SK-N-MC (cell line): Measurements from ENCODE around the gene MMP23B.
"Not testable (repeated sequence)": the region's sequence is repeated elsewhere in the genome, so short reads cannot be mapped to it uniquely, and the experiment has no call there.

ENCODE experiments used
- DNase-seq: peaks from one replicate; pipeline ENCODE4 v3.0.0-alpha.2; 2011; ENCODE audit warnings: low read depth, low spot score
- H3K27ac ChIP-seq: fragments of 200-600 bp; sonication (generic); 2 replicates; pipeline ENCODE4 v1.5.1; 2016; ENCODE audit warnings: mixed run types
- H3K36me3 ChIP-seq: fragments of 200-600 bp; sonication (generic); 2 replicates; pipeline ENCODE4 v1.6.1; 2017; ENCODE audit warnings: antibody characterized with exemption, low read length, mixed read lengths; ENCODE audit not compliant: insufficient read depth
- H3K4me3 ChIP-seq: fragments of 200-600 bp; sonication (generic); 2 replicates; pipeline ENCODE4 v1.5.1; 2016
- H3K9ac ChIP-seq: fragments of 200-600 bp; sonication (generic); 2 replicates; pipeline ENCODE4 v1.8.0; 2017; ENCODE audit warnings: mixed run types, mixed read lengths; ENCODE audit not compliant: insufficient read length
- H3K9me3 ChIP-seq: fragments of 200-600 bp; sonication (generic); 2 replicates; pipeline ENCODE4 v1.6.1; 2017; ENCODE audit warnings: low read depth, mild to moderate bottlenecking, antibody characterized with exemption, low read length, moderate library complexity, mixed read lengths
- EZH2 ChIP-seq: fragments of 200-600 bp; sonication (generic); IDR thresholded peaks from one replicate; pipeline ENCODE4 v1.6.1; 2017; ENCODE audit warnings: antibody characterized with exemption
- FOXP2 ChIP-seq: optimal IDR thresholded peaks from 2 replicates; pipeline ENCODE3; 2011; ENCODE audit warnings: mild to moderate bottlenecking, moderate library complexity; ENCODE audit not compliant: insufficient read depth; ENCODE audit errors: extremely low read length, control extremely low read depth
- POLR2AphosphoS5 ChIP-seq: IDR thresholded peaks from 2 replicates; pipeline ENCODE4 v1.6.1; 2012; ENCODE audit warnings: mild to moderate bottlenecking, low read depth, low read length, borderline replicate concordance

MMP23B gene

DNA sequence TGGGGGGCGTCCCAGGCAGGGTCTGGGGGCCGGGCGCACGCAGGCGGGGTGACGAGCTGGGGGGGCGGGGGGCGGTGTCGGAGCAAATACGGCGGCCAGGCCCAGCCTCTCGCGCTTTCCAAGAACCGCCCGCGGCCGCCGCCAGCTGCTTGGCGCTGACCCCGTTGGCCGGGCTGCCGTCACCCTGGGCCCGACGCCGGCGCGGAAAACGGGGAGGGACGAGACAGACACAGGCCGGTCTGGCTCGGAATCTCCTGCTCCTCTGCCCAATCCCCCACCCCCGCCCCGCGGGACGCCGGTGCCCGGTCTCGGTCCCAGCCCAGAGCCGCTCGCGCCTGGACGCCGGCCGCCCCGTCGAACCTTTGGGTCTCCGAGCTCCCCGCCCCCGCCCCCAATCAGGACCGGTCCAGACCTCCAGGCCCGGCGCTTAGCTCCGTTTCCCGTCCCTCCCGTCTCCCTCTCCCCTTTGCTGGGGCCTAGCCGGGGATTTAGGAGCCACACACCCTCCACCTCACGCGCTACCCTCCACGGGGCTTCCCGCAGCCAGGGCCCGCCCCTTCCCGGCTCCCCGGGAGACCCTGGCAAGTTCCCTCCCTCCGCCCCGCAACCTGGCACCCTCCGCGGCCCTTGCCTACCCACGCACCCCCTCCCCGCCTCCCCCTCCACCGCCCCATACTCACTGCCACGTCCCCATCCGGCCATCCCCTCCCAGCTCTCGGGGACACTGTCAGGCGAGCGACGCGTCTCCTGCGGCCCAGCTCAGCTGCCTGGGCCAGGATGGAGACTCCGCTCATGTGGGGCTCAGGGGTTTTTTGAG, 800 bp upstream of the MMP23B start:
- TF ChIP-seq POLR2AphosphoS5, result no peak
- no peak for TF ChIP-seq EZH2
- TF ChIP-seq FOXP2, result no peak
- H3K9ac ChIP-seq, result no peak overlapping the region
- no peak overlapping the region for H3K27ac ChIP-seq
- DNase-seq, result no peak
- H3K9me3 ChIP-seq, result no peaks in the 10 kb centered on the region
- H3K36me3 ChIP-seq, result no peaks in the 10 kb centered on the region
- H3K4me3 ChIP-seq, result no peak overlapping the region

DNA sequence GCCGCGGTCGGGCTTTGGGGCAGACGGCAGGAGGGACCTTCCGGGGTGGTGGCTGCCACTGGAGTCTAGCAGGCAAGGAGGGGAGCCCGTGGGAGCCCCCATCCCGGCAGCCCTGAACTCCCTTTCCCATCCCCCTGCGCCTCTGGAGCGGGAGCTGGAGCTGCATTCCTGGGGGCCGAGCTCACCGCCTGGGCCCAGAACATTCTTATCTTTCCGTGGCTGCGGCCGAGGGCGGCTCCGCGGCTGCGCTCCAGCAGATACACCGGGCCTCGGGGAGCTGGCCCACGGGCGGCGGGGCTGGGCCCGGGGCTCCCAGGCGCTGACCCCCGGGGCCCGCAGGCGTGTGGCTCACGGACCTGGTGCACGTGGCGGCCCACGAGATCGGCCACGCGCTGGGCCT, 1.4 kb downstream of the MMP23B start:
- H3K27ac ChIP-seq, DNase-seq, H3K4me3 ChIP-seq: not testable (repeated sequence)

DNA sequence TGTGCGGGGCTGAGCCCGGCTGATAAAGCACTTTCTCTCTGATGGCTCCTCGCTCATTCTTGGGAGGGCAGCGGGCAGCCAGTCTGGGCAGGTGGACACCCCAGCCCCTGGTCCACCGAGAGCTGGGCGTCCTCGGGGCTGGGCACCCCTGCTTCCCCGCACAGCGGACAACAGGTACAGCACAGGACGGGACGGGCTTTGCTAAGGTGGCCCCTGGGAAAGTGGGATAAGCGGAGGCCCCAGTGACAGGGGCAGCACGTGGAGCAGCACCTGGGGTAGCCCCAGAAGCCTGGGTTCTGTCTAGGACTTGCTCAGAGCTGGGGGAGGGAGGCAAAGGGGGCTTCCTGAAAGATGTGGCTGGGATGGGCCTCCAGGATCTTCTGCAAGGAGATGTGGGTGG, 2.6 kb downstream of the MMP23B start:
- H3K36me3 ChIP-seq, H3K9me3 ChIP-seq, H3K27ac ChIP-seq, DNase-seq, H3K4me3 ChIP-seq, H3K9ac ChIP-seq: not testable (repeated sequence)

More for the DNA sequence above, 1.4 kb downstream of the MMP23B start:
- H3K36me3 ChIP-seq, H3K9me3 ChIP-seq, H3K9ac ChIP-seq: not testable (repeated sequence)

DNA sequence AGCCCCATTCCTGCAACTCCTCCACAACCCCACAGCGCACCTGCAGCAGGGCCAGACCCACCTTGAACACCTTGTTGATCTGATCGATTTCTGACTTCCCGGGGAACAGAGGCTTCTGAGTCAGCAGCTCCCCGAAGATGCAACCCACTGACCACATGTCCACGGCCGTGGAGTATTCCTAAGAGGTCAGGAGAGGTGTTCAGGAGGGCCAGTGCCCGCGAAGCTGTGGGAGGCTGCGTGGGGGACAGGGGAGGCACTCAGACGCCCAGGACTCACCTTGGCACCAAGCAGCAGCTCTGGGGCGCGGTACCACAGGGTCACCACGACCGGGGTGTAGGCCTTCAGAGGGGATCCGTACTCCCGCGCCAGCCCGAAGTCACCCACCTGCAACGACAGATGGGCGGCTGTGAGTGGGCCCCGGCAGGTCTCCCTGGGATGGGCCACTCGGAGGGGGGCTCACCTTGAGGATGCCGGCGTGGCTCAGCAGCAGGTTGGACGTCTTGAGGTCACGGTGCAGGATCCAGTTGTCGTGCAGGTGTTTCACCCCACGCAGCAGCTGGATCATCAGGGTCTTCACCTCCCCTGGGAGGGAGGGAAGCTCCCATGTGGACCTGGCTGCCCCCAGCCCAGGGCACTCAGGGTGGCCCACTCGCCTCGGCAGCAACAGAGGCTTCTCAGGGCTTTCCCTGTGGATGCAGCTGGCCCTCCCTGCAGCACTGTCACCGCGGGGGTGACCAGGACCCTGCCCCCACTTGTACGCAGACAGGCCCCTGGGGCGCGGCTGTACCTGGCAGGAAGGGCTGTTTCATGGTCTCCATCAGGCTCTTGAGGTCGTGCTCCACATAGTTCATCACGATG, 4.9 kb downstream of the MMP23B start:
- not testable (repeated sequence) for DNase-seq, H3K4me3 ChIP-seq, H3K27ac ChIP-seq, H3K9me3 ChIP-seq, H3K36me3 ChIP-seq, H3K9ac ChIP-seq

DNA sequence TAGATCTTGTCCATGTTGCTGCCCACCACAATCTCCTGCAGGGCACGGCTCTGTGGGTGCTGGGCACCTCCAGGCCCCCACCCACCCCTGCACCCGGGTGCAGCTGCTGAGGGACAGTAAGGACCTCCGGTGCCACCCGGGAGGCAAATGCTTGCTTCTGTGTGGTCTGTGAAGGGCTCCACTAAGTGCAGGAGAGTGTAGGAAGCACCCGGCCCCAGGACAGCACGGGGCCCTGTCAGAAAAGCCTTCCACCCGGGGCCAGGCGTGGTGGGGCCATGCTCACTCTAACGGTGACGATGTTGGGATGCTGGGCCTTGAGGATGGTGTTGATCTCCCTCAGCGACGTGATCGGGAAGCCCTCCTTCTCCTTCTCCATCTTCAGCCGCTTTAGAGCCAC, 5.5 kb downstream of the MMP23B start:
- H3K36me3 ChIP-seq, H3K27ac ChIP-seq, DNase-seq, H3K9me3 ChIP-seq, H3K9ac ChIP-seq, H3K4me3 ChIP-seq: not testable (repeated sequence)

DNA sequence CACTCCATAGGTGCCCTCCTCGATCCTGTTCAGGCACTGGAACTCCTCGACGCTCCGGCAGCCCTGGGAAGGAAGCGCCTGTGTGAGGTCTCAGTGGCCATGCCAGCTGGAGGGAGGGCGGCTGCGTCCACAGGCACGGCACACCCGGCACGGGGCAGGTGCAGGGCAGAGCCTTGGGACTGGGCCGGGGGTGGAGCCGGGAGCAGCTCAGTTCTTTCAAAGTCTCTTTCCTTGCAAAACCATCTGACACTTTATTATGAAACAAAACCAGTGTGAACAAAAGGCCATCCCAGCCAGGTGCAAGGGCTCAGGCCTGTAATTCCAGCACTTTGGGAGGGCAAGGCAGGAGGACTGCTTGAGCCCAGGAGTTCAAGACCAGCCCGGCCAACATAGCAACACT, 6.6 kb downstream of the MMP23B start:
- not testable (repeated sequence) for DNase-seq, H3K9ac ChIP-seq, H3K9me3 ChIP-seq, H3K36me3 ChIP-seq, H3K27ac ChIP-seq, H3K4me3 ChIP-seq

DNA sequence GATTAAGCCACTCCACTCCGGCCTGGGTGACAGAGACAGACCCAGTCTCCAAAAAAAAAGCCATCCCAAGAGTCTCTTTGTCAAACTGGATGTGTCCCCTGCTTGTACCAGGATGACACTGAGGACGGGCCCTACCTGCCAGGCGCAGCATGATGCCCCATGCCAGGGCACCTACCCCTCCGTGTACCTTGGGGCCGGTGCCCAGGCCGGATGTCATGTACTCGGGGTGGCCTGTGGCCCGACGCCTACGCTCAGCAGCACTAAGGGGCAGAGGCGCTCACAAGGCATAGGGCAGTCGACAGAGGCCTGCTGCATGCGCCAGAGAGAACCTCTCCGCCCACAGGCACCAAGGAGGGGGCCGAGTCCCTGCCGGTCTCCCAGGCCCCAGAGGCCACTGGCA, 7.4 kb downstream of the MMP23B start:
- H3K9ac ChIP-seq, DNase-seq, H3K4me3 ChIP-seq, H3K36me3 ChIP-seq, H3K9me3 ChIP-seq, H3K27ac ChIP-seq: not testable (repeated sequence)

DNA sequence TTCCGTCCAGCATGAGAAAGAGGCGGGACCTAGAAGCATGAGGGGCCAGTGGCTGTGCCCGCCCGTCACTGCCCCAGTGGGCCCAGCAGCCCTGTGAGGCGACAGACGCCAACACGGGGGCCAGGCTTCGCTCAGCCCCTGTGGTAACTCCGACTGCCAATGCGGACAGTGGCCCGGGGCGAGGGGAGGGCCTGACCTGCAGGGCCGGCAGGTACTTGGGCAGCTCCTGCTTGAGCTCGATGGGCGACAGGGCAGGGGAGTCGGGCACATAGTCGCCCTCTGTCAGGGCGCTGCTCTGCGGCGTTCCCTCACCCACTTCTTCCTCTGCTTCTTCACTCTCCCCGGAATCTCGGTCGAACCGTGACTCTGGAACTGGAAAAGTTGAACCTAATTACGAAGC, 8.1 kb downstream of the MMP23B start:
- not testable (repeated sequence) for H3K9ac ChIP-seq, H3K27ac ChIP-seq, DNase-seq, H3K36me3 ChIP-seq, H3K4me3 ChIP-seq, H3K9me3 ChIP-seq

DNA sequence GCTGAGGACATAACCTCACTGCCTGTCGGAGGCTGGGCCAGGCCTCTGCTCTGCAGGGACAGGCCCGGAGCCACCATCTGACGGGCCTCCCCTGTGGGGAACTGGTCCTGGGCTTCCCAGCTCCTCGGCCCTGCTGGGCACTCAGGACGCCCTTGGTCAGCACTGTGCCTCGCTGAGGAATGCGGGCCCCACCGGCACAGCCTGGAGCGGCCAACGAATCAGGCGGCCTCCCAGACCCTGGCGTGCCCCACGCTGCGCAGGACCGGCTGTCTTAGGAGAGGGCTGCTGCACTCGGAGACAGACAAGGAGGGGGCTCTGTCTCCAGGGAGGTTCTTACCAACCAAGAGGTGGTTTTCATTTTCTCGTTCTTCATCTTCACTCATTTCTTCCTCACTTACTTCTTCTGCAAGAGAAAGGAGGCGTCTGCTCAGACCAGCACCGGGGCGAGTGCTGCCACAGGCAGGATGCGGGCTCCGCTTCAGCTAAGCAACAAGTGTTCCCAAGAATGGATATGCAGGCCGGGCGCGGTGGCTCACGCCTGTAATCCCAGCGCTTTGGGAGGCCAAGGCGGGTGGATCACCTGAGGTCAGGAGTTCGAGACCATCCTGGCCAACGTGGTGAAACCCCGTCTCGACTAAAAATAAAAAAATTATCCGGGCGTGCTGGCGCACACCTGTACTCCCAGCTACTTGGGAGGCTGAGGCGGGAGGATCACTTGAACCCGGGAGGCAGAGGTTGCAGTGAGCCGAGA, 8.9 kb downstream of the MMP23B start:
- H3K27ac ChIP-seq, H3K9ac ChIP-seq, H3K36me3 ChIP-seq, DNase-seq, H3K4me3 ChIP-seq, H3K9me3 ChIP-seq: not testable (repeated sequence)

DNA sequence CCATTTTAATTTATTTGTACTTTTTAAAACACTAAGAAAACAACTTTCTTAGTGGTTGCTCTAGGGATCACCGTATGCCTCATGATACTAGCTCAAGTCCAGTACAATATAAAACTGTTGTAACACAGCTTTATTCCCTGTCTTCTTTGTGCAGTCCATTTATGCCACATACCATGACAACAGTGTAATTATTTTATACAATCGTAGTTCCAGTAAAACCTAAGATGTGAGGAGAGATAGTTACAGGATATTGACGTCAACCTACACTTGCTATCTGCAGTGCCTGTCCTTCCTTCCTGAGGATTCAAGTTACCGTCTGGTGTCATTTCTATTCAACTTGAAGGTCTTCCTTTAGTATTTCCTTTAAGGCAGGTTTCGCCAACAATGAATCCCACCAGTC, 14.4 kb downstream of the MMP23B start:
- DNase-seq, H3K4me3 ChIP-seq, H3K9ac ChIP-seq, H3K9me3 ChIP-seq, H3K27ac ChIP-seq: not testable (repeated sequence)
- peaks cover 25% of the 10 kb centered on the region; the same call in 1 of the 2 replicates for H3K36me3 ChIP-seq

DNA sequence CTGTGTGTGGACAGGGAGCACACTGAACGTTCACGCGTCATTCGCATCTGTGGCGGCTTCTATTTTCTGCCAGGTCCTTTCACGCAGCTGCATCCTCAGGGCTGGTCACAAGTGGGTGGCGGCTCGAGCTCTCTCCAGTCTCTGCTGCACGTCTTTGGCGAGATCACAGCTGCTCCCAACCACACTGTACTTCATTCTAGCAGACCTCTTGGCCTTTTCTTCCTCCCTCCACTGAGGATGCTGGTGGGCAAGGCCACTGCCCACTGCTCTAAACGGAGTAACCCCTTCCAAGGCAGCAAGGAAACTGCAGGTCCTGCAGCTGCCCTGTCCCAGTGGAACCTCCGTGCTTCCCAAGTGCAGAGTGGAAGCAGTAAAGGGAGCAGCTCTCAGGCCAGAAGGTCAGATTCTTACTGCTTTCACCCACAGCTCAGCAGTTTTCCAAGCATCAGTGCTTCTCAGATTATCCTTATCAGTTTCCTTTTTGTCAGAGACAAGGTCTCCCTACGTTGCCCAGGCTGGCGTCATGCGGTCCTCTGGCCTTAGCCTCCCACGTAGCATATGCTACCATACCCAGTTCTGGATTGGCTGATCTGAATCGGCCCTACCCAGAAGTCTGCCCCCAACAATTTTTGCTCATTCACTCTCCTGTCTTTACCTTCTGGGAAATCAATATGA, 15.7 kb downstream of the MMP23B start:
- not testable (repeated sequence) for H3K9me3 ChIP-seq, H3K4me3 ChIP-seq, H3K27ac ChIP-seq, H3K9ac ChIP-seq, DNase-seq
- peaks cover 38% of the 10 kb centered on the region; the same call in 1 of the 2 replicates for H3K36me3 ChIP-seq

DNA sequence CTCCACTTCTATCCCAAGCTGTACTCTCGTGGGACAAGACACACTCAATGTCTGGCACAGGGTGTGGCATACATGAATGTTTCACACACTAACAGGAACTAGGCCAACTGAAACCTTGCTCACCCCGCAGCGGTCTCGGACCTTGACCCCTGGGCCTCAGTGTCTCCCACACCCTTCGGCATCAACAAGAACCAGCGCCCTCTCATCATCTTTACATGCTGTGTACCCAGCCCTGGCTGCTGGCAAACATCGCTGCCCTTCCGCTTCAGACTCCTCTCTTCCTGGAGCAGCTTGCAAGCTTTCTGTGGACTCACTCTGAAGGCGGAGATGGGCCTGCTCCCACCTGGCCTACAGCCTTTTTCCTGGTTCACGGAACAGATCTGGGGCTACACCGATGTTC, 16.3 kb downstream of the MMP23B start:
- peaks cover 39% of the 10 kb centered on the region; the same call in 1 of the 2 replicates for H3K36me3 ChIP-seq
- not testable (repeated sequence) for H3K4me3 ChIP-seq, H3K9me3 ChIP-seq, H3K9ac ChIP-seq, H3K27ac ChIP-seq, DNase-seq
